Stromal cell of bone marrow (primary cell): Measurements from ENCODE around the gene DTNB.

Source experiments
- DNase-seq: peaks from one replicate; pipeline ENCODE4 v3.0.0-alpha.2; 2012; ENCODE audit warnings: low read depth

Gene DTNB

GRCh38 chr2:25369876-25370275, 303.5 kb downstream of the DTNB start:
- DNase-seq: no peak

DNA sequence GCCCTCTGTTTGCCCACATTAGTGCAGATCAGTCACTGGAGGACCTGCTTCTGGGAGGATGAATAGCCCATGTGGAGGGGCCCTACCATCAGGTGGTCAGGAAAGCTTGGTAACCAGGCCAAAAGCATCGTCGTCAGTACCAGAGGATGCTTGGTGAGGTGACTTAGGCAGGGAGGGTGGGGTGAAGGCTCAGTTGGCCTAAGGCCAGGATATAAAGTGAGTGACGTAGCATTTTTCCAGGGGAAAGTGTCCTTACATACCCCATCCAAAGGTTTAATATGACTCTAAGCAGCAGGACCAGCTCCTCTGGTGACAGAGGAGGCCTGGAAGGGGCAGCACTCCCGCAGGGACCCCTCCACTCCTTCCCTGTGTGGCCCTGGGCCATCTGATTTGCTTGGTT, 303.9 kb downstream of the DTNB start:
- DNase-seq: no peak

GRCh38 chr2:25368660-25369059, 304.7 kb downstream of the DTNB start:
- DNase-seq: peak; percentile 13

DNA sequence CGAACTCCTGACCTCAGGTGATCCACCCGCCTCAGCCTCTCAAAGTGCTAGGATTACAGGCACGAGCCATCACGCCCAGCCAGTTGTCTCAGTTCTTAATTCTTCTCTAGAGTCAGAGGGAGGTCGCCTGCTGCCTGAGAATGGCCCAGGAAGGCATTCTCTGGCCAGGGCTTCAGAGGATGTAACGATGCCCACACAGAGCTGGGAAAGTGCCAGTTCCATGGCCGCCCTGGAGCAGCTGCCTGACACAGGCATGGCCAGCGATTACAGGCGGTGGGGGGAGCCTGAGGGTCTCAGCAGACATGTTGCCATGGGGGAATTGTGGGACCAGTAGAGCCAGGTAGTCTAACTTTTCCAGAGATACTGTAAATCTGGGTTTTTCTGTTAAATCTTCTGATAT, 306.1 kb downstream of the DTNB start:
- no peak for DNase-seq

DNA sequence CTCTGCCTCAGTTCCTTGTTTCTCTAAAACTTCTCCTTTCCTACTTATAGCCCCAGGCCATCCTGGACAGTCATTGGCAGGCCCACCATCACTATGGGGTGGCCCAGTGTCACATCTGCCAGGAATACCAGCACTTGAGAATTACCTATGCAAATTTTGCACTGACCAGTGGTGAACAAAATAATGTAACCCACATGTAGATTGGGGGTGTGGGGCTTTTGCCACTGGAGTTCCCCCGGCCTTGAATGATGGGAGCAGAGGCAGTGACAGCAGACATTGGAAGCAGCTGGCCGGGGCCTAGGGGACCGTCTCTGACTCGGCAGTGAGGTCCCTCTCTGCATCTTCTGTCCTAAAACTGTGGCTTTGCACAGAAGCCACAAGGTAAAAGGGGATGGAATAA, 306.7 kb downstream of the DTNB start:
- no peak for DNase-seq

- no peak for DNase-seq
Observed at GRCh38 chr2:25365241-25365640, 308.1 kb downstream of the DTNB start.

DNA sequence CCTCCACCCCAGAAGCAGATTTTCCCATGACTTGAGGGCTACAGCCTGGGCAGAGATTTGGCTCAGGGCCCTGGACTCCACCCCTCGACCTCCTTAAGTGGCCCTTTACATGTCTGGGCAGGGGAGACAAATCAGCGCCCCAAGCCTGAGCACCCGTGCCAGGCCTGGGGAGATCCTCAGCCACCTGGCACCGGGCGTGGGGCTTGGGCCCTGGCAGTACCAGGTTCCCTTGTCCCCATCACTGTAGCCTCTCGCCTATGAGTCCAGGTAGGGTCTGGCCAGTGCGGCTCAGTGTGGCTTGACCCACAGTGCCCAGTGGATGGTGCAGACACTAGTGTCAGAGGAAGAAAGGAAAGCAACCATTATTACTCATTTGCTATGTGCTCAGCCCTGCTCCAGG, 309.6 kb downstream of the DTNB start:
- DNase-seq: no peak

GRCh38 chr2:25362434-25363145, 310.8 kb downstream of the DTNB start:
- DNase-seq: no peak

GRCh38 chr2:25362049-25362433, 311.3 kb downstream of the DTNB start:
- peak; percentile 77 for DNase-seq

- DNase-seq: no peak
Observed at GRCh38 chr2:25361261-25362048, 311.9 kb downstream of the DTNB start.

DNA sequence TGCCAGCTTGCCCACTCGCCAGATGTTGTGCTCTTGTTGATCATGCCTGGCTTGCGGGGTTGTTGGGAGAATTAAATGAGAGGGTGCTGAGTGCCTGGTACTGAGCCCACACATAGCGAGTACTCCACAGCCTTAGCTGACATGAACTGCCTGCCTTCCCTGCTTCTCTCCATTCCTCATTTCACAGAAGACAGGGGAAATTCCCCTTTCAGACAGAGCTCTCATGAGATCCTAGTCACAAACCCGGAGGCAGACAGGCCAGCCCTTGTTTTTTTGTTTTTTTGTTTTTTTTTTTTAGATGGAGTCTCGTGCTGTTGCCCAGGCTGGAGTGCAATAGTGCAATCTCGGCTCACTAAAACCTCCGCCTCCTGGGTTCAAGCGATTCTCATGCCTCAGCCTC, 314.5 kb downstream of the DTNB start:
- no peak for DNase-seq

- no peak for DNase-seq
Observed at GRCh38 chr2:25358249-25358815, 315.0 kb downstream of the DTNB start.

GRCh38 chr2:25356088-25356487, 317.3 kb downstream of the DTNB start:
- DNase-seq: no peak

GRCh38 chr2:25355270-25355669, 318.1 kb downstream of the DTNB start:
- no peak for DNase-seq

DNA sequence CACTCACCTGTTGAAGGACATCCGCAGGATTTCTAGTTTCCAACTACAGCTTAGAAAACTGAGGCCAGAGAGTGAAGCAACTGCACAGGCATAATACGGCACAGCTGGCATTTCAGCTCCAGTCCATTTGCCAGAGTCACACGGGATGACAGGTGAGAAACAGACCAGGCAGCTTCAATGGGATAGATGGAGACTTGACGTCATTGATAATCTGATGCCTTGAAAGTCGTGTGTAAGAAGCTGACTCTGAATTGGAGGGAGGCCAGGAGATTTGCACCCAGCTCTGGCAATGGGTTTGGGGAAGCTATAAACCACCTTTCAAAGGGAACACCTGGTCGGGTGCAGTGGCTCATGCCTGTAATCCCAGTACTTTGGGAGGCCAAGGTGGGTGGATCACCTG, 319.3 kb downstream of the DTNB start:
- no peak for DNase-seq

GRCh38 chr2:25349397-25349796, 324.0 kb downstream of the DTNB start:
- no peak for DNase-seq

DNA sequence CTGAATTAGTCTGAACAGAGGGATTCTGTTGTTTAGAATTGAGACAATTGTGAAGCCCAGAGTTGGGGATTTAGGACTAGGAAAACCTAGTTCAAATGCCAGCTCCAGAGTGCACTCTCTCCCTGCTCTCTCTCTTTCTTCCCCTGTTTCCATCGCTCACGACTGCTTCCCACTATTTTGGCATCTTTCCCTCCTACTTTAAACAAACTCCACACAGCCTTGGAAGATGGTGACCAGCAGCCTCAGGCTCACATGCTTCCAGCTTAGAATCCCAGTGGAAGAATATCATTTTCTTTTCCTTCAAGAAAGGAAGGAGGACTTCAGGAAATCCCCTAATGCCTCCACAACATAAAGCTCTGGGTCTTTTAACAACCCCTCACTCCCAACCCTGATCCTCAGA, 325.5 kb downstream of the DTNB start:
- no peak for DNase-seq

- no peak for DNase-seq
Observed at GRCh38 chr2:25347205-25347815, 326.1 kb downstream of the DTNB start.

DNA sequence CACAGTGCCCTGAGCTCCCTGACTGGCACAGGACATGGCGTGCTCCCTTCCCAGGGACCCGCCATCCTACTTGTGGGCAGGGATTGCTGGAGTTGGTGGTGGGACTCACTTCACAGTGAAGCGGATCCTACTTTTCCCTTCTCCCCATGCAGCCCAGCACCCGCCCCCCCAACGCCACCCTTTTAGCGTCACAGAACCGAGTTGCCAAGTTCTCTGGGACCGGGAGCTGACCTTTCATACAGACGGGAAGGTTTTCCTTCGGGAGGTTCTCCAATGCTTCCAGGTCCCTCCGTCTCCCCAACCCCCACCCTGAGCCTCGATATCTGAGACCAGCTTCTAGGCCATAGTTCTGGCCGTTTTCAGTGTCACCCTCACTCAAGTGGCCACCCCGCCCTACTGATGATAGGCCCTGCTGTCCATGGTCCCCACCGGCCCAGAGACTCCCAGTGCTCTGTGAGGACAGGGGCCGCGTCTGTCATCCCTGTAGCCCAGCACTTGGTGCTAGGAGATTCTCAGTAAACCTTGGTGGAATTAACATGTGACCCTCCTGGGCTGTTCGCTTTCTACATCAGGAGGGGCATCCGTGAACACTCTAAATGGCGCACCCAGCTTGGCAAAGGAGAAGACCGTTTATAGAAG, 330.1 kb downstream of the DTNB start:
- no peak for DNase-seq

DNA sequence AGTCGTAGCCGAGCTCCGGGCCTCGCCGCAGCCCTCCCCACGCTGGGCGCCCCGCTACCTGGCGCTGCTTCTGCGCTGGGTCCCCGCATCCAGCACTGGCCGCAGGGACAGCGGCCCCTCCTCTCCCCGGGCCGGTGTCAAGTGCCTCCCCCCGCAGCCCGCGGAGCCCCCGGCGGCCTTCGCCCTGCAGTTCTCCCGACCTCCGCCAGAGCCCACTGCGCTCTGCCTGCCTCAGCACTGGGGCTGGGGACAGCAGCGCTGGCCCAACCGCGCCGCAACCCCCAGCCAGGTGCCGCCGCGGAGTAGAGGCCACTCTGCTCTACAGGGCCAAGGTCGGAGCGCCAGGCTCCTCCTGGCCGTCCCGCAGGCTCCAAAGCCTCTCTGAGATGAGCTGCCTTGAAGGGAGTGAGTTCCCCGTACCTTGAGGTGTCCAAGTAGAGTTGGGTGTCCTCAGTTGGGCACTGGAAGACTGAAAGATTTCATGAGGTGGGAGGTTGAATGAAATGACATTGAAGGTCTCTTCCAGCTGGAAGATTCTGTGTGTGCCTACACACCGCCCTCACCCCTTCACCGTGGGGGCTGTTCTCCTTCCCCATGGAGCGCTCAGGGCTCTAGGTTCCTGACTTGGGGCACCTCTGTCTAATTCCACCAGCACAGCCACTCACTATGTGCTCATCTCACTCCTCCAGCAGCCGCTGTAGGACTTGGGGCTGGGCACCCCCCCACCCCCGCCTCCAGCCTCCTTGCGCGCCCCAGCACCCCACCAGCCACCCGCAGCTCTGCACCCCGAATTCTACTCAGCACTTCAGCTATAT, 330.8 kb downstream of the DTNB start:
- DNase-seq: peak; percentile 52

- peak; percentile 43 for DNase-seq
Observed at GRCh38 chr2:25341753-25342371, 331.5 kb downstream of the DTNB start, which contains the start of gene DNMT3A. DNMT3A (minus strand) TSS chr2:25341925; CDS start chr2:25313984, 27,941 bp downstream.
